Measurements from ENCODE around the gene LCP2. TPM values are rescaled to one million over a fixed set of nuclear protein-coding genes. Genes with fewer than 3 reads are reported as not detected.

LCP2 gene
- total RNA-seq, 1 experiment from 2014 or later = 0.72 TPM

- TF ChIP-seq E2F1 (CRISPR knock-in tag; IDR thresholded peaks at IDR 0.05) (no peak), CTCF (IDR thresholded peaks at IDR 0.05) (no peak), PRRX2 (CRISPR knock-in tag; IDR thresholded peaks at IDR 0.05) (no peak), MXD4 (CRISPR knock-in tag; IDR thresholded peaks at IDR 0.05; ENCODE audit: borderline replicate concordance) (no peak), NR2C2 (CRISPR knock-in tag; IDR thresholded peaks at IDR 0.05) (no peak), ZNF219 (CRISPR knock-in tag; IDR thresholded peaks at IDR 0.05; ENCODE audit: borderline replicate concordance) (no peak), USF2 (CRISPR knock-in tag; IDR thresholded peaks at IDR 0.05) (no peak), ZSCAN18 (CRISPR knock-in tag; IDR thresholded peaks at IDR 0.05) (no peak), ATF3 (CRISPR knock-in tag; conservative IDR thresholded peaks at IDR 0.05) (no peak), ZMAT4 (CRISPR knock-in tag; IDR thresholded peaks at IDR 0.05) (no peak), AR (CRISPR knock-in tag; IDR thresholded peaks at IDR 0.05) (no peak), TEAD4 (CRISPR knock-in tag; IDR thresholded peaks at IDR 0.05) (no peak)
Observed at GRCh38 chr5:170307575-170308465, 10.2 kb upstream of the LCP2 start (continued).

GRCh38 chr5:170306381-170306831 lies 8.8 kb upstream of the LCP2 start:
- POLR2A ChIA-PET = interaction anchor here (0.6 kb wide), 1 partner anchor 524 kb away, joined by 3 read pairs; no protein-coding TSS in a partner anchor
- H3K36me3 Mint-ChIP-seq = no peaks in the 10 kb centered on the region
- ATAC-seq (no peak), DNase-seq (ENCODE audit: low spot score) (no peak)
- no peak overlapping the region for H3K27ac Mint-ChIP-seq
- no peaks in the 10 kb centered on the region; the same call in 1 of the 2 replicates for H3K27me3 Mint-ChIP-seq (ENCODE audit: low read depth)
- CTCF ChIA-PET = no interaction called here
- peaks cover 38% of the 10 kb centered on the region for H3K4me1 Mint-ChIP-seq
- H3K9me3 Mint-ChIP-seq = peaks cover 5% of the 10 kb centered on the region; the same call in 1 of the 2 replicates
- no peak overlapping the region for H3K4me3 Mint-ChIP-seq
- TF ChIP-seq RELA (CRISPR knock-in tag; IDR thresholded peaks at IDR 0.05; ENCODE audit: borderline replicate concordance) (no peak), CBFB (CRISPR knock-in tag; IDR thresholded peaks at IDR 0.05; ENCODE audit: low read depth) (no peak), ZNF138 (CRISPR knock-in tag; conservative IDR thresholded peaks at IDR 0.05) (no peak), FOXJ3 (CRISPR knock-in tag; IDR thresholded peaks at IDR 0.05; ENCODE audit: borderline replicate concordance) (no peak), STAT6 (CRISPR knock-in tag; conservative IDR thresholded peaks at IDR 0.05; ENCODE audit: low read depth) (no peak), NFE2L1 (CRISPR knock-in tag; IDR thresholded peaks at IDR 0.05) (no peak), NFATC4 (CRISPR knock-in tag; IDR thresholded peaks at IDR 0.05) (no peak), ZNF396 (CRISPR knock-in tag; IDR thresholded peaks at IDR 0.05; ENCODE audit: borderline replicate concordance) (no peak), SOX15 (CRISPR knock-in tag; IDR thresholded peaks at IDR 0.05) (no peak), ZNF512 (CRISPR knock-in tag; IDR thresholded peaks at IDR 0.05; ENCODE audit: borderline replicate concordance) (no peak)

Measured in WTC11 (cell line).